Activated CD8-positive, alpha-beta memory T cell treated with anti-CD3 and anti-CD28 coated beads, Interleukin-2, amount 10 ng/mL, durations not matched to agents 7 days and 5 days (primary cell): Measurements from ENCODE around the gene CELSR1. TPM values are rescaled to one million over a fixed set of nuclear protein-coding genes. Genes with fewer than 3 reads are reported as not detected.

Source experiments
- ATAC-seq: fragments of 150-1000 bp; cut with Tn5 transposase; one replicate; pipeline ENCODE4 v1.10.0; 2021; ENCODE audit warnings: moderate library complexity
- CTCF ChIA-PET: fragments of 350-600 bp; sonication (Branson Sonifier 250); formaldehyde crosslinking; loops from one replicate; lab custom pipeline; 2021; ENCODE audit warnings: antibody characterized with exemption; lab: Charles Lee
- DNase-seq: peaks from one replicate; pipeline ENCODE4 v3.0.0-alpha.2; 2020
- H3K27ac Mint-ChIP-seq: one replicate; pipeline ENCODE4 v1.8.0; 2021; ENCODE audit warnings: mild to moderate bottlenecking, mixed read lengths
- H3K27me3 Mint-ChIP-seq: one replicate; pipeline ENCODE4 v1.8.0; 2021; ENCODE audit warnings: mixed read lengths
- H3K36me3 Mint-ChIP-seq: one replicate; pipeline ENCODE4 v1.8.0; 2021; ENCODE audit warnings: mild to moderate bottlenecking, mixed read lengths
- H3K4me1 Mint-ChIP-seq: one replicate; pipeline ENCODE4 v1.8.0; 2021; ENCODE audit warnings: mixed read lengths
- H3K4me3 Mint-ChIP-seq: one replicate; pipeline ENCODE4 v1.8.0; 2021; ENCODE audit warnings: mild to moderate bottlenecking, moderate library complexity, mixed read lengths
- H3K9me3 Mint-ChIP-seq: one replicate; pipeline ENCODE4 v1.8.0; 2022; ENCODE audit warnings: low read depth, mixed read lengths
- total RNA-seq, 2 experiments: library from RNA; stranded (reverse); gene quantifications; one replicate each; pipeline ENCODE4 v1.2.3, GENCODE V29; 2021

Gene CELSR1
- total RNA-seq, 2 experiments from 2014 or later: 0.06 to 0.12 TPM

- no peaks in the 10 kb centered on the region for H3K9me3 Mint-ChIP-seq
- no peaks in the 10 kb centered on the region for H3K27me3 Mint-ChIP-seq
- H3K4me1 Mint-ChIP-seq: peaks cover 26% of the 10 kb centered on the region
- CTCF ChIA-PET: interaction anchor here (0.7 to 3.1 kb wide), 7 partner anchors 14 to 329 kb away, joined by 3 to 12 read pairs (median 4); partner anchors contain the start of gene CDPF1
- H3K36me3 Mint-ChIP-seq: peaks cover 40% of the 10 kb centered on the region
- peak; percentile 93 for ATAC-seq
- DNase-seq: peak; percentile 83
- peak within 1 kb of the TSS; percentile 96 for H3K4me3 Mint-ChIP-seq
- H3K27ac Mint-ChIP-seq: peak within 1 kb of the TSS; percentile 87
Measured at GRCh38 chr22:46335201-46336118, 202.0 kb downstream of the CELSR1 start, which contains the start of gene TRMU. Gene TRMU (plus strand): TSS chr22:46335714. CDS start chr22:46335765, 51 bp downstream.

GRCh38 chr22:46331496-46331895 lies 205.9 kb downstream of the CELSR1 start:
- Mint-ChIP-seq H3K4me3 (no peak overlapping the region), H3K36me3 (peaks cover 39% of the 10 kb centered on the region), H3K27ac (no peak overlapping the region), H3K4me1 (peaks cover 11% of the 10 kb centered on the region), H3K27me3 (no peaks in the 10 kb centered on the region), H3K9me3 (no peaks in the 10 kb centered on the region)
- no peak for ATAC-seq
- CTCF ChIA-PET: interaction anchor here (1.4 kb wide), 1 partner anchor 36 kb away, joined by 3 read pairs; no protein-coding TSS in a partner anchor
- no peak for DNase-seq

GRCh38 chr22:46330426-46330825 lies 207.0 kb downstream of the CELSR1 start:
- CTCF ChIA-PET: interaction anchor here (1.0 to 1.4 kb wide), 2 partner anchors 10 to 37 kb away, joined by 3 read pairs; no protein-coding TSS in a partner anchor
- H3K4me1 Mint-ChIP-seq: peaks cover 9% of the 10 kb centered on the region
- no peaks in the 10 kb centered on the region for H3K9me3 Mint-ChIP-seq
- ATAC-seq (no peak), DNase-seq (no peak)
- H3K36me3 Mint-ChIP-seq: peaks cover 44% of the 10 kb centered on the region
- no peak overlapping the region for H3K4me3 Mint-ChIP-seq
- no peak overlapping the region for H3K27ac Mint-ChIP-seq
- no peaks in the 10 kb centered on the region for H3K27me3 Mint-ChIP-seq

- ATAC-seq: no peak
- Mint-ChIP-seq H3K27ac (no peak overlapping the region), H3K4me1 (peaks cover 5% of the 10 kb centered on the region), H3K4me3 (no peak overlapping the region), H3K36me3 (peaks cover 45% of the 10 kb centered on the region), H3K27me3 (no peaks in the 10 kb centered on the region), H3K9me3 (no peaks in the 10 kb centered on the region)
- CTCF ChIA-PET: no interaction called here
- no peak for DNase-seq
Measured at GRCh38 chr22:46329616-46330015, 207.8 kb downstream of the CELSR1 start.

- Mint-ChIP-seq H3K36me3 (peaks cover 51% of the 10 kb centered on the region), H3K4me3 (no peak overlapping the region), H3K4me1 (no peaks in the 10 kb centered on the region), H3K9me3 (no peaks in the 10 kb centered on the region), H3K27ac (no peak overlapping the region), H3K27me3 (no peaks in the 10 kb centered on the region)
- no peak for ATAC-seq
- CTCF ChIA-PET: no interaction called here
- no peak for DNase-seq
Measured at GRCh38 chr22:46328797-46329196, 208.6 kb downstream of the CELSR1 start.

- H3K36me3 Mint-ChIP-seq: peaks cover 47% of the 10 kb centered on the region
- no peaks in the 10 kb centered on the region for H3K4me1 Mint-ChIP-seq
- no peak overlapping the region for H3K4me3 Mint-ChIP-seq
- H3K9me3 Mint-ChIP-seq: no peaks in the 10 kb centered on the region
- ATAC-seq (no peak), DNase-seq (no peak)
- CTCF ChIA-PET: no interaction called here
- H3K27ac Mint-ChIP-seq: no peak overlapping the region
- no peaks in the 10 kb centered on the region for H3K27me3 Mint-ChIP-seq
Measured at GRCh38 chr22:46327691-46328465, 209.5 kb downstream of the CELSR1 start.

- peaks cover 54% of the 10 kb centered on the region for H3K36me3 Mint-ChIP-seq
- no peaks in the 10 kb centered on the region for H3K4me1 Mint-ChIP-seq
- ATAC-seq: no peak
- H3K9me3 Mint-ChIP-seq: no peaks in the 10 kb centered on the region
- H3K27me3 Mint-ChIP-seq: no peaks in the 10 kb centered on the region
- H3K4me3 Mint-ChIP-seq: no peak overlapping the region
- no peak overlapping the region for H3K27ac Mint-ChIP-seq
- no peak for DNase-seq
- CTCF ChIA-PET: no interaction called here
Measured at GRCh38 chr22:46326066-46326680, 211.2 kb downstream of the CELSR1 start.

- H3K4me3 Mint-ChIP-seq: no peak overlapping the region
- ATAC-seq (no peak), DNase-seq (no peak)
- no peaks in the 10 kb centered on the region for H3K4me1 Mint-ChIP-seq
- no peaks in the 10 kb centered on the region for H3K27me3 Mint-ChIP-seq
- H3K9me3 Mint-ChIP-seq: no peaks in the 10 kb centered on the region
- no peak overlapping the region for H3K27ac Mint-ChIP-seq
- peaks cover 53% of the 10 kb centered on the region for H3K36me3 Mint-ChIP-seq
- CTCF ChIA-PET: interaction anchor here (1.0 to 1.1 kb wide), 2 partner anchors 9 to 317 kb away, joined by 3 read pairs; no protein-coding TSS in a partner anchor
Measured at GRCh38 chr22:46323162-46323561, 214.3 kb downstream of the CELSR1 start.

GRCh38 chr22:46322711-46323110 lies 214.7 kb downstream of the CELSR1 start:
- no peak overlapping the region for H3K4me3 Mint-ChIP-seq
- ATAC-seq: no peak

GRCh38 chr22:46320716-46321386 lies 216.6 kb downstream of the CELSR1 start:
- Mint-ChIP-seq H3K27ac (no peak overlapping the region), H3K4me3 (no peak overlapping the region), H3K9me3 (no peaks in the 10 kb centered on the region), H3K36me3 (peaks cover 60% of the 10 kb centered on the region), H3K4me1 (no peaks in the 10 kb centered on the region), H3K27me3 (no peaks in the 10 kb centered on the region)
- CTCF ChIA-PET: interaction anchor here (1.0 kb wide), 1 partner anchor 10 kb away, joined by 3 read pairs; no protein-coding TSS in a partner anchor
- DNase-seq: no peak
- ATAC-seq: no peak

More at GRCh38 chr22:46322711-46323110, 214.7 kb downstream of the CELSR1 start:
- CTCF ChIA-PET: interaction anchor here (1.1 kb wide), 1 partner anchor 8 kb away, joined by 3 read pairs; no protein-coding TSS in a partner anchor
- DNase-seq: no peak
- peaks cover 57% of the 10 kb centered on the region for H3K36me3 Mint-ChIP-seq
- H3K27ac Mint-ChIP-seq: no peak overlapping the region
- no peaks in the 10 kb centered on the region for H3K9me3 Mint-ChIP-seq
- no peaks in the 10 kb centered on the region for H3K27me3 Mint-ChIP-seq
- no peaks in the 10 kb centered on the region for H3K4me1 Mint-ChIP-seq

- Mint-ChIP-seq H3K36me3 (peaks cover 61% of the 10 kb centered on the region), H3K9me3 (no peaks in the 10 kb centered on the region), H3K27me3 (no peaks in the 10 kb centered on the region), H3K4me3 (no peak overlapping the region), H3K4me1 (no peaks in the 10 kb centered on the region), H3K27ac (no peak overlapping the region)
- CTCF ChIA-PET: interaction anchor here (1.0 kb wide), 1 partner anchor 10 kb away, joined by 3 read pairs; no protein-coding TSS in a partner anchor
- no peak for ATAC-seq
- DNase-seq: no peak
Measured at GRCh38 chr22:46320166-46320710, 217.2 kb downstream of the CELSR1 start.

- ATAC-seq (no peak), DNase-seq (no peak)
- CTCF ChIA-PET: interaction anchor here (1.5 kb wide), 1 partner anchor 313 kb away, joined by 3 read pairs; no protein-coding TSS in a partner anchor
- Mint-ChIP-seq H3K9me3 (no peaks in the 10 kb centered on the region), H3K36me3 (peaks cover 60% of the 10 kb centered on the region), H3K4me3 (no peak overlapping the region), H3K27ac (no peak overlapping the region), H3K27me3 (no peaks in the 10 kb centered on the region), H3K4me1 (no peaks in the 10 kb centered on the region)
Measured at GRCh38 chr22:46319319-46319718, 218.1 kb downstream of the CELSR1 start.
